Esophagus muscularis mucosa (tissue), 4 donors: ENCODE data around the gene KIRREL3. TPM values are rescaled to one million over a fixed set of nuclear protein-coding genes. Genes with fewer than 3 reads are reported as not detected.

ENCODE experiments used
- DNase-seq: peaks from one replicate; pipeline ENCODE4 v3.0.0-alpha.2; 2017; ENCODE audit errors: extremely low spot score
- H3K27ac ChIP-seq, 4 donors: fragments of 200-600 bp; sonication (generic); replicated peaks in 1 of 4; 1 replicate in 3 of 4; 2 replicates in 1 of 4; pipeline ENCODE4 v1.5.1; 2016 to 2019; ENCODE audit warnings: mild to moderate bottlenecking in 1 of 4
- H3K27me3 ChIP-seq, 4 donors: fragments of 200-600 bp; sonication (generic); one replicate each; pipeline versions ENCODE4 v1.5.1 to v1.6.0; 2016 to 2019
- H3K36me3 ChIP-seq, 4 donors: fragments of 200-600 bp; sonication (generic); one replicate each; pipeline ENCODE4 v1.5.1; 2016 to 2019
- H3K4me1 ChIP-seq, 4 donors: fragments of 200-600 bp; sonication (generic); one replicate each; pipeline ENCODE4 v1.5.1; 2016 to 2019
- H3K4me3 ChIP-seq, 4 donors: fragments of 200-600 bp; sonication (generic); 1 replicate in 2 of 4; 2 replicates in 2 of 4; pipeline ENCODE4 v1.5.1; 2016 to 2019; ENCODE audit warnings: mild to moderate bottlenecking in 4 of 4, moderate library complexity in 1 of 4
- H3K9me3 ChIP-seq, 4 donors: fragments of 200-600 bp; sonication (generic); 1 replicate in 3 of 4; 2 replicates in 1 of 4; pipeline ENCODE4 v1.5.1; 2016 to 2019
- CTCF ChIP-seq, 3 experiments: fragments of 200-600 bp in 2 of 3; fragments of 450-650 bp in 1 of 3; sonication (generic) in 2 of 3; IDR thresholded peaks; one replicate each; pipeline ENCODE4 v1.5.1; 2017 to 2019; ENCODE audit warnings: antibody characterized with exemption in 3 of 3, mild to moderate bottlenecking in 2 of 3, moderate library complexity in 1 of 3
- EP300 ChIP-seq: sonication (generic); formaldehyde crosslinking; IDR thresholded peaks from one replicate; pipeline ENCODE4 v1.6.1; 2017; ENCODE audit warnings: antibody characterized with exemption
- POLR2A ChIP-seq: fragments of 450-650 bp; IDR thresholded peaks from one replicate; pipeline ENCODE4 v1.6.1; 2017; ENCODE audit warnings: antibody characterized with exemption, moderate library complexity, mild to moderate bottlenecking, low read depth
- POLR2AphosphoS5 ChIP-seq, 2 donors: sonication (generic); formaldehyde crosslinking; IDR thresholded peaks; one replicate each; pipeline ENCODE4 v1.6.1; 2017; ENCODE audit warnings: antibody characterized with exemption in 2 of 2
- WGBS: methylation state at CpG from one replicate; pipeline ENCODE4 v1.1.5; 2018; 5-methylcytosine and 5-hydroxymethylcytosine counted together
- intact Hi-C: fragments of 100-400 bp; cut with DNase I; formaldehyde crosslinking; loops from one replicate; pipeline ENCODE4 v1.15.1; 2023
- total RNA-seq, 4 donors: library from RNA; depleted of rRNA; stranded (reverse); fragments of >200 nt; gene quantifications; one replicate each; pipeline versions ENCODE4 v1.1.0 to v1.2.1, GENCODE V29; 2016

The KIRREL3 gene
- total RNA-seq, 4 donors from 2014 or later, result 1.7 to 6.5 (median 3.1) TPM

- Histone ChIP-seq H3K4me3 (no peak overlapping the region), H3K4me1 (no peaks in the 10 kb centered on the region), H3K36me3 (no peaks in the 10 kb centered on the region), H3K9me3 (peaks cover 0 to 18% (median 15%) of the 10 kb centered on the region in 4 donors), H3K27ac (no peak overlapping the region), H3K27me3 (peaks cover 0 to 51% (median 0%) of the 10 kb centered on the region in 4 donors)
- WGBS, result 53% methylated on average over 10 of the region's 10 CpGs
- intact Hi-C loops, result no loop called here
- no peak for TF ChIP-seq POLR2A
- TF ChIP-seq POLR2AphosphoS5 (IDR thresholded peaks at IDR 0.05), result no peak
- no peak for TF ChIP-seq CTCF (IDR thresholded peaks at IDR 0.05)
- TF ChIP-seq EP300, result no peak
- DNase-seq, result no peak
These were observed 499.6 kb downstream of the KIRREL3 start for GRCh38 chr11:126500981-126501380.

GRCh38 chr11:126499131-126499752 lies 501.3 kb downstream of the KIRREL3 start:
- H3K4me3 ChIP-seq, result no peak overlapping the region
- no peak for DNase-seq
- intact Hi-C loops, result no loop called here
- WGBS, result 61% methylated on average over 19 of the region's 19 CpGs
- peaks cover 0 to 6% (median 2%) of the 10 kb centered on the region in 4 donors for H3K9me3 ChIP-seq
- no peaks in the 10 kb centered on the region for H3K36me3 ChIP-seq
- H3K27me3 ChIP-seq, result peaks cover 0 to 51% (median 0%) of the 10 kb centered on the region in 4 donors
- H3K4me1 ChIP-seq, result no peaks in the 10 kb centered on the region
- no peak overlapping the region for H3K27ac ChIP-seq
- TF ChIP-seq POLR2AphosphoS5 (IDR thresholded peaks at IDR 0.05) (no peak), EP300 (no peak), POLR2A (no peak), CTCF (IDR thresholded peaks at IDR 0.05) (no peak)

- intact Hi-C loops, result no loop called here
- H3K4me1 ChIP-seq, result no peaks in the 10 kb centered on the region
- H3K36me3 ChIP-seq, result no peaks in the 10 kb centered on the region
- no peaks in the 10 kb centered on the region for H3K9me3 ChIP-seq
- TF ChIP-seq EP300 (no peak), POLR2AphosphoS5 (IDR thresholded peaks at IDR 0.05) (no peak), POLR2A (no peak), CTCF (IDR thresholded peaks at IDR 0.05) (no peak)
- 84% methylated on average over 9 of the region's 9 CpGs for WGBS
- H3K27me3 ChIP-seq, result peaks cover 0 to 42% (median 0%) of the 10 kb centered on the region in 4 donors
- no peak overlapping the region for H3K4me3 ChIP-seq
- H3K27ac ChIP-seq, result no peak overlapping the region
- DNase-seq, result no peak
These were observed 502.3 kb downstream of the KIRREL3 start for GRCh38 chr11:126498281-126498680.

- Histone ChIP-seq H3K4me1 (no peaks in the 10 kb centered on the region), H3K36me3 (no peaks in the 10 kb centered on the region), H3K27ac (no peak overlapping the region), H3K9me3 (no peaks in the 10 kb centered on the region), H3K4me3 (no peak overlapping the region), H3K27me3 (peaks cover 0 to 36% (median 0%) of the 10 kb centered on the region in 4 donors)
- TF ChIP-seq POLR2AphosphoS5 (IDR thresholded peaks at IDR 0.05) (no peak), CTCF (IDR thresholded peaks at IDR 0.05) (no peak), EP300 (no peak), POLR2A (no peak)
- WGBS, result 81% methylated on average over 3 of the region's 4 CpGs
- DNase-seq, result no peak
- intact Hi-C loops, result no loop called here
These were observed 502.9 kb downstream of the KIRREL3 start for GRCh38 chr11:126497581-126498122.
